ENCODE data around the gene SETD9.
A peak's percentile ranks its signal among the peaks of the same experiment; 100 is the strongest.

Gene SETD9, protein sequence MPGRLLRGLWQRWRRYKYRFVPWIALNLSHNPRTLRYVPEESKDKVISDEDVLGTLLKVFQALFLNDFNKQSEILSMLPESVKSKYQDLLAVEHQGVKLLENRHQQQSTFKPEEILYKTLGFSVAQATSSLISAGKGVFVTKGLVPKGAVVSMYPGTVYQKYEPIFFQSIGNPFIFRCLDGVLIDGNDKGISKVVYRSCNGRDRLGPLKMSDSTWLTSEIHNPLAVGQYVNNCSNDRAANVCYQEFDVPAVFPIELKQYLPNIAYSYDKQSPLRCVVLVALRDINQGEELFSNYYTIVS

DNA sequence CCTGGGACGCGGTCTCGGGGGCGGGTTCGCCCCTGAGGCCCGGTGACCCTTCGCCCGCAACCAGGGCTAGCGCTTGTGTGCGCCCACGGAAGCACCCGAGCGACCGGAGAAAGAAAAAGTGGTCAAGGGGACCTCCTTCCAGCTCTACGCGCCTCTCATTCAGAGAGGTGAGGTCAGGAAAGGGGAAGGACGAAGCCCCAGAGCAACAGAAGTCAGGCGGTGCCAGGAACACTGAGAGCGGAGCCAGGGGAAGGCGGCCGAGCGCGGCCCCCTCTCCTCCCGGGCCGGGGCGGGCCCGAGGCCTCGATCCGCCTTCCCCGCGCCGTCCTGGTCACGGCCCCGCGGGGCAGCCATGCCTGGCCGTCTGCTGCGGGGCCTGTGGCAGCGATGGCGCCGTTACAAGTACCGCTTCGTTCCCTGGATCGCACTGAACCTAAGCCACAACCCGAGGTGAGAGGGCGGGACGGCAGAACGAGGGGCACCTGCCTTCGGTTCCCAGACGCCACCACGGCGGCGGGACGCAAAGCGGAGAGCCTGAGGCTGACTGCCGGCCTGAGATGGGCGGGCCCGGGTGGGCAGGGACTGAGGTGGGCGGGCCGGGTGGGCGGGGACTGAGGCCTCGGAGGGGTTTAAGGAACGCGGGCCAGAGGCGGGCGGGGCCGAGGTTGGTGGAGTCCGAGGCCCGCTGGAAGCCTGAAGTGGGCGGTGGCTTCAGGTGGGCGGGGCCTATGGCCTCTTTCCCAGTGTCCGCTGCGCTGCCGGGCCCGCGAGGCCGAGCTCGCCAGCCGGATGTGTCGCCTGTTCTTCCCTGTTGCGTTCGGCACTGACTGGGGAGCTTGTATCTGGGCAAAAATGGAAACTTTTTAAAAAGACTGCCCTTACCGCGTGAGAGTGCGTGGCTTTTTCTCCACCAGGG lies at the start of gene SETD9:
SETD9 (plus strand) TSS at position 303 of the 916 bp plus-strand sequence; CDS start at position 353, 50 bp downstream.
- TF ChIP-seq, protein P1, sequence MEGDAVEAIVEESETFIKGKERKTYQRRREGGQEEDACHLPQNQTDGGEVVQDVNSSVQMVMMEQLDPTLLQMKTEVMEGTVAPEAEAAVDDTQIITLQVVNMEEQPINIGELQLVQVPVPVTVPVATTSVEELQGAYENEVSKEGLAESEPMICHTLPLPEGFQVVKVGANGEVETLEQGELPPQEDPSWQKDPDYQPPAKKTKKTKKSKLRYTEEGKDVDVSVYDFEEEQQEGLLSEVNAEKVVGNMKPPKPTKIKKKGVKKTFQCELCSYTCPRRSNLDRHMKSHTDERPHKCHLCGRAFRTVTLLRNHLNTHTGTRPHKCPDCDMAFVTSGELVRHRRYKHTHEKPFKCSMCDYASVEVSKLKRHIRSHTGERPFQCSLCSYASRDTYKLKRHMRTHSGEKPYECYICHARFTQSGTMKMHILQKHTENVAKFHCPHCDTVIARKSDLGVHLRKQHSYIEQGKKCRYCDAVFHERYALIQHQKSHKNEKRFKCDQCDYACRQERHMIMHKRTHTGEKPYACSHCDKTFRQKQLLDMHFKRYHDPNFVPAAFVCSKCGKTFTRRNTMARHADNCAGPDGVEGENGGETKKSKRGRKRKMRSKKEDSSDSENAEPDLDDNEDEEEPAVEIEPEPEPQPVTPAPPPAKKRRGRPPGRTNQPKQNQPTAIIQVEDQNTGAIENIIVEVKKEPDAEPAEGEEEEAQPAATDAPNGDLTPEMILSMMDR (IDR thresholded peaks at IDR 0.05; ENCODE audit: low read depth, low read length): no peak
- Histone ChIP-seq H3K27me3 (ENCODE audit: insufficient read depth, low read depth, severe bottlenecking) (no peaks in the 10 kb centered on the region), H3K36me3 (peaks cover 6% of the 10 kb centered on the region; the same call in 1 of the 2 replicates), H3K27ac (peak within 1 kb of the TSS; percentile 98), H3K9me3 (ENCODE audit: severe bottlenecking) (no peaks in the 10 kb centered on the region), H3K4me3 (ENCODE audit: low read depth, low read length) (peak within 1 kb of the TSS; percentile 95)
- peak; percentile 98 for DNase-seq

DNA sequence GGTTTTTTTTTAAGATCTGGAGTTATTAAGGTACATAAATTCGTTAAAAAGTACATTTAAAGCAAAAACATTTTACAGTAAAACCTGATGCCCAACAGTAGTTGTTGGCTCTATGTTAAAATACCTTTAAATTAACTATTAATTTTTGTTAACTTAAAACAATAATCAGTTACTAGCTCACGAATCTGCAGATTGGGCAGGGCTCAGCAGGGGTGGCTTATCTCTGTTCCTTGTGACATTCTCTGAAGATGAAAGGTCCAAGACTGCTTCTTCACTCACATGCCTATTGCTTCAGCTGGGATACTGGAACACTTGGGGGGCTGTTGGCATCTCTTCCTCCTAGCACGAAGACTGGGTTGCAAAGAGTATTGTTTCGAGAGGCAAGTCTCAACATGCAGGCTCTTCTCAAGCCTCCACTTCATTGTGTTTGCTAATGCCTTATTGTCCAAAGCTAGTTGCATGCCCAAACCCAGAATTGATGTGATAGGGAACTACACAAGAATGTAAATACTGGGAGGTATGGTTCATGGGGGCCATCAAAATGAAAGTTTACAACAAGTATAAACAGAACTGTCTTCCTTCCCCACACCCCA lies 47.4 kb upstream of the SETD9 start:
- no peak for DNase-seq

DNA sequence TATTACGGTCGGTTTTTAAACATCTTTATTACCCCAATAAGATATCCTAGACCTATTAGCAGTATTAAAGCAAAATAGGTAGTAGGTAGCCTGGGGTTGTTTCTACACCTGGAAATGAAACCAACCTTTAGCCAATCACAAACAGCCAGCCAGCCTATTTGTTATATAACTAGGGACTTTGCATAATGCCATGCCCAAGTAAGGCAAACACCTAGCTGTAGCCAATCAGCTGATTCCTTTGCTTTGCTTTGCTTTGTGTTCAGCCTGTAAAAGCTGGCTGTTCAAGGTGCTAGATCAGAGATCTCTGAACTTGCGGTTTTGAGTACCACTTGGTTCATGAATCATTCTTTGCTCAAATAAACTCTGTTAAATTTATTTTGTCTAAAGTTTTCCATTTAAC lies 46.5 kb upstream of the SETD9 start:
- Histone ChIP-seq H3K27me3 (ENCODE audit: insufficient read depth, low read depth, severe bottlenecking) (no peaks in the 10 kb centered on the region), H3K9me3 (ENCODE audit: severe bottlenecking) (no peaks in the 10 kb centered on the region), H3K36me3 (peaks cover 36% of the 10 kb centered on the region), H3K27ac (no peak overlapping the region), H3K4me3 (ENCODE audit: low read depth, low read length) (no peak overlapping the region)
- DNase-seq: no peak
- TF ChIP-seq, protein P1 (IDR thresholded peaks at IDR 0.05; ENCODE audit: low read depth, low read length): no peak

More for the DNA sequence above, 47.4 kb upstream of the SETD9 start:
- H3K36me3 ChIP-seq: peaks cover 36% of the 10 kb centered on the region
- H3K27me3 ChIP-seq (ENCODE audit: insufficient read depth, low read depth, severe bottlenecking): no peaks in the 10 kb centered on the region
- H3K4me3 ChIP-seq (ENCODE audit: low read depth, low read length): no peak overlapping the region
- TF ChIP-seq, protein P1 (IDR thresholded peaks at IDR 0.05; ENCODE audit: low read depth, low read length): no peak
- no peak overlapping the region for H3K27ac ChIP-seq
- H3K9me3 ChIP-seq (ENCODE audit: severe bottlenecking): no peaks in the 10 kb centered on the region

DNA sequence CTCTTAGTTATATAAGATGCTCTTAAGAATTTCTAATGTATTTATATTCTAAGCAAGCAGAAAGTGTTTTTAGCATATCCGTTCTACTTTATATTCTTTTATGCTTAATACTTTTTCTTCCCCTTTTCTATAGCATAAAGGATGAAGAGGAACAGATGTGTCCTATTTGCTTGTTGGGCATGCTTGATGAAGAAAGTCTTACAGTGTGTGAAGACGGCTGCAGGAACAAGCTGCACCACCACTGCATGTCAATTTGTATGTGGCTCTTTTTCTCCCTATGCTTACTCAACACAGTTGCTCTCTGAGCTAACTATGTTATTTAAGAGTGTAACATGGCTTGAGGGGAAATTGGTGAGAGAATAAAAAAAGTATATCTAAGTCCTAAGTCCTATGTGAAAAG lies 37.6 kb upstream of the SETD9 start:
- no peak for DNase-seq
- Histone ChIP-seq H3K36me3 (peaks cover 58% of the 10 kb centered on the region), H3K27me3 (ENCODE audit: insufficient read depth, low read depth, severe bottlenecking) (no peaks in the 10 kb centered on the region), H3K27ac (no peak overlapping the region), H3K4me3 (ENCODE audit: low read depth, low read length) (no peak overlapping the region), H3K9me3 (ENCODE audit: severe bottlenecking) (no peaks in the 10 kb centered on the region)
- TF ChIP-seq, protein P1 (IDR thresholded peaks at IDR 0.05; ENCODE audit: low read depth, low read length): no peak

DNA sequence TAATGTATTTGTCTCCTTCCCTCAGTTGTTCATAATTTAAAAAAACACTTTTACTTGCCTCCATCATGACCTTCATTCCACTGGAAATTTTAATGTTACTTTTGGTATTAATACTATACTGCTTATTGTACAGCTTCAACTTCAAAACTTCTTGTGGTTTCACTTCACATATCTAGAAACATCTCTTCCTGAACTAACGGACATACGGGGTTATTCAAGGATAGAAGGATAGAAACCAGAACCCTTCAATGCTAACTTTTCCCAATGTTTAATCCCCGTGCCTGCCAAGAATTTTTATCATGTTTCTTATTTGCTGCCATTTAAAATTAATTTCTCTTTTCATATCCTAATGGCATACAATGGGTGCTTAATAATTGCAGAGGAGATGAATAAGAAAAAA lies 36.3 kb upstream of the SETD9 start:
- DNase-seq: no peak
- H3K4me3 ChIP-seq (ENCODE audit: low read depth, low read length): no peak overlapping the region
- H3K27ac ChIP-seq: no peak overlapping the region
- no peaks in the 10 kb centered on the region for H3K27me3 ChIP-seq (ENCODE audit: insufficient read depth, low read depth, severe bottlenecking)
- H3K9me3 ChIP-seq (ENCODE audit: severe bottlenecking): no peaks in the 10 kb centered on the region
- peaks cover 66% of the 10 kb centered on the region for H3K36me3 ChIP-seq
- TF ChIP-seq, protein P1 (IDR thresholded peaks at IDR 0.05; ENCODE audit: low read depth, low read length): no peak
